HepG2 (cell line): Measurements from ENCODE around the gene TET3. TPM values are rescaled to one million over a fixed set of nuclear protein-coding genes. Genes with fewer than 3 reads are reported as not detected.

ENCODE experiments used
- ATAC-seq: fragments of 200-7000 bp; cut with Tn5 transposase; 3 replicates; pipeline ENCODE4 v1.9.1; 2020; ENCODE audit warnings: mild to moderate bottlenecking, moderate library complexity
- BruUV-seq: library from RNA; stranded (reverse); fragments of 400-500 nt; replicated peaks from 2 replicates; lab custom pipeline; 2021; lab: Mats Ljungman, UMichigan
- CTCF ChIA-PET: fragments of 300-600 bp; formaldehyde crosslinking; extraction: SDS; loops from one replicate; lab custom pipeline; 2021; ENCODE audit warnings: low total read pairs, inconsistent platforms, low intra/inter-chr PET ratio; lab: Yijun Ruan, JAX
- POLR2A ChIA-PET: fragments of 350-600 bp; sonication (Branson Sonifier 250); formaldehyde crosslinking; loops from one replicate; lab custom pipeline; 2020; ENCODE audit warnings: antibody characterized with exemption, inconsistent platforms; lab: Yijun Ruan, JAX
- DNase-seq: peaks from one replicate; pipeline ENCODE4 v3.0.0-alpha.2; 2015; ENCODE audit warnings: low spot score
- FAIRE-seq: peaks from 3 replicates; lab custom pipeline; 2011; peaks lifted over from hg19 to GRCh38; lab: Jason Lieb, UNC
- H2AFZ ChIP-seq: one replicate; pipeline ENCODE4 v1.6.1; 2011; ENCODE audit warnings: low read length, inconsistent platforms
- H3K27ac ChIP-seq: fragments of 300-600 bp; 3 replicates; pipeline ENCODE4 v1.8.0; 2011; ENCODE audit warnings: mixed run types, mild to moderate bottlenecking, mixed read lengths, low read length, inconsistent platforms; ENCODE audit not compliant: insufficient read depth; ENCODE audit errors: extremely low read length
- H3K27me3 ChIP-seq, 2 experiments: fragments of 200-600 bp in 1 of 2; 2 replicates in 1 of 2; 3 replicates in 1 of 2; pipeline versions ENCODE4 v1.6.0 to v1.8.0; 2011; ENCODE audit warnings: low read length in 2 of 2, mild to moderate bottlenecking in 2 of 2, moderate library complexity in 2 of 2, inconsistent platforms in 1 of 2; ENCODE audit not compliant: insufficient read depth in 2 of 2, control insufficient read depth in 1 of 2
- H3K36me3 ChIP-seq, 2 experiments: fragments of 200-600 bp in 1 of 2; replicated peaks in 1 of 2; 2 replicates in 1 of 2; 3 replicates in 1 of 2; pipeline versions ENCODE4 v1.5.1 to v1.8.0; 2011; ENCODE audit warnings: low read length in 2 of 2, inconsistent platforms in 1 of 2; ENCODE audit not compliant: insufficient read depth in 2 of 2, control insufficient read depth in 1 of 2
- H3K4me1 ChIP-seq: 2 replicates; pipeline ENCODE4 v1.5.1; 2012; ENCODE audit warnings: low read length, inconsistent platforms; ENCODE audit not compliant: insufficient read depth
- H3K4me2 ChIP-seq: 2 replicates; pipeline ENCODE4 v1.6.0; 2011; ENCODE audit warnings: low read depth, low read length, inconsistent platforms
- H3K4me3 ChIP-seq, 3 experiments: fragments of 200-600 bp in 1 of 3; sonication (generic), shearing (Covaris generic) in 1 of 3; replicated peaks in 1 of 3; 2 replicates each; pipeline ENCODE4 v1.5.1; 2011 to 2016; ENCODE audit warnings: low read length in 3 of 3, inconsistent platforms in 2 of 3, low read depth in 2 of 3, mild to moderate bottlenecking in 2 of 3, control low read depth in 1 of 3, mixed read lengths in 1 of 3; ENCODE audit not compliant: insufficient read depth in 1 of 3
- H3K79me2 ChIP-seq: one replicate; pipeline ENCODE4 v1.6.1; 2011; ENCODE audit warnings: low read length, inconsistent platforms; ENCODE audit not compliant: insufficient read depth
- H3K9ac ChIP-seq: 2 replicates; pipeline ENCODE4 v1.6.0; 2011; ENCODE audit warnings: mild to moderate bottlenecking, low read depth, low read length, inconsistent platforms; ENCODE audit not compliant: insufficient read depth
- H3K9me3 ChIP-seq: 2 replicates; pipeline ENCODE4 v1.5.1; 2012; ENCODE audit warnings: mild to moderate bottlenecking, low read length
- H4K20me1 ChIP-seq: 2 replicates; pipeline ENCODE4 v1.6.0; 2011; ENCODE audit warnings: inconsistent platforms, mild to moderate bottlenecking, low read length, moderate library complexity; ENCODE audit not compliant: insufficient read depth
- MLX ChIP-seq: IDR thresholded peaks from 2 replicates; pipeline ENCODE4 v1.6.1; 2016
- NR2C2 ChIP-seq: sonication (generic); formaldehyde crosslinking; IDR thresholded peaks from 2 replicates; pipeline ENCODE4 v1.4.0; 2020; ENCODE audit warnings: missing genetic modification reagents, mild to moderate bottlenecking, moderate library complexity, borderline replicate concordance
- POLR2AphosphoS5 ChIP-seq: IDR thresholded peaks from 2 replicates; pipeline ENCODE4 v1.6.1; 2012; ENCODE audit warnings: low read depth, low read length
- SIX4 ChIP-seq: sonication (generic); formaldehyde crosslinking; IDR thresholded peaks from 2 replicates; pipeline ENCODE4 v1.4.0; 2020; ENCODE audit warnings: missing genetic modification reagents
- ZNF44 ChIP-seq: sonication (generic); formaldehyde crosslinking; IDR thresholded peaks from 2 replicates; pipeline ENCODE4 v1.5.1; 2020; ENCODE audit warnings: mild to moderate bottlenecking, missing genetic modification reagents
- ZNF776 ChIP-seq: sonication (generic); formaldehyde crosslinking; IDR thresholded peaks from 2 replicates; pipeline ENCODE4 v1.4.0; 2020; ENCODE audit warnings: mild to moderate bottlenecking, missing genetic modification reagents
- in situ Hi-C: cut with HindIII; loops from 2 replicates; pipeline ENCODE4 v1.10.0; 2017; ENCODE audit warnings: low pct_unique_long_range_greater_than_20kb; ENCODE audit not compliant: extremely low pct_ligation_motif_present
- intact Hi-C: fragments of 100-400 bp; cut with micrococcal nuclease; formaldehyde crosslinking; loops from one replicate; pipeline ENCODE4 v1.10.0; 2022; ENCODE audit not compliant: unreplicated experiment
- polyA plus RNA-seq, 8 experiments: library from polyadenylated mRNA; depleted of rRNA in 3 of 8; stranded (reverse) in 7 of 8; unstranded in 1 of 8; fragments of >200 nt; fragmentation: Illumina TruSeq in 4 of 8; extraction: Trizol in 4 of 8; gene quantifications; 2 replicates each; pipeline versions ENCODE4 v1.2.1 to v1.2.3, GENCODE V29; 2011 to 2016; ENCODE audit warnings: low read depth in 4 of 8, missing spikeins in 1 of 8, mixed read lengths in 1 of 8; ENCODE audit not compliant: insufficient read depth in 1 of 8
- total RNA-seq, 5 experiments: library from RNA; depleted of rRNA; stranded (reverse); fragments of >200 nt; fragmentation: Illumina TruSeq; extraction: Trizol; gene quantifications; 2 replicates each; pipeline ENCODE4 v1.2.3, GENCODE V29; 2016; ENCODE audit warnings: low read depth in 1 of 5
- TF ChIP-seq, protein P1 (sequence below): sonication (generic); formaldehyde crosslinking; IDR thresholded peaks from 2 replicates; pipeline ENCODE4 v1.4.0; 2020; ENCODE audit warnings: missing genetic modification reagents
- TF ChIP-seq, protein P2 (sequence below): IDR thresholded peaks from 2 replicates; pipeline ENCODE4 v1.6.1; 2016; ENCODE audit warnings: control low read depth

The TET3 gene
- total and polyA plus RNA-seq, 2 of the 13 experiments (the other 11 are each of a cell fraction or from before 2014, with no cell fraction given) = 4.3 to 6.8 TPM

DNA sequence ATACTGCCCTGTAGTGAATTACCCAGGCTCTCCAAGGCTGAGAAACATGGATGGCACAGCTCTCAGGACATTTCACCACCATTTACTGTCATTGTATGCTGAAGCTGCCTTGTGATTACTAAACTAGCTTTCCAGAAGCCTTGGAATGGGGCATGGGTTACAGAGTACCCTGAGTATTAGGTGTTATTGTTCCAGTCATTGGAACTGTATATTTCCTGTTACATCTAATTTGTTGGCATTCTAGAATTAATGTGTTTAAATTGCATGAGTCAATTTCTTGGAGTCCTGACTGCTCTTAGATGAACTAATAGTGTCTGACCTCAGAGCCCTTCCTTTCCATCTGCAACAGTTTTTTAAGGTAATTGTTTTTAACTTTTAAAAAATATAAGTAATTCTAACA, 49.1 kb upstream of the TET3 start:
- in situ Hi-C loops (no loop called here), intact Hi-C loops (no loop called here)
- FAIRE-seq (no peak), ATAC-seq (no peak), DNase-seq (no peak)
- no TSS peak for BruUV-seq
- Histone ChIP-seq H2AFZ (no peak overlapping the region), H3K9ac (no peak overlapping the region), H3K27ac (no peak overlapping the region), H3K4me3 (no peak overlapping the region), H3K79me2 (peaks cover 72% of the 10 kb centered on the region), H4K20me1 (peaks cover 15% of the 10 kb centered on the region), H3K9me3 (no peaks in the 10 kb centered on the region), H3K27me3 (no peaks in the 10 kb centered on the region), H3K4me2 (no peak overlapping the region), H3K36me3 (peaks cover 16 to 65% of the 10 kb centered on the region in 2 experiments), H3K4me1 (0 out of 2 replicates have a peak, but pooled peaks cover 15% of the 10 kb centered on the region)
- ChIA-PET CTCF (no interaction called here), POLR2A (interaction anchor here (1.4 kb wide), 1 partner anchor 8 kb away, joined by 4 read pairs; no protein-coding TSS in a partner anchor)
- TF ChIP-seq, protein P1, sequence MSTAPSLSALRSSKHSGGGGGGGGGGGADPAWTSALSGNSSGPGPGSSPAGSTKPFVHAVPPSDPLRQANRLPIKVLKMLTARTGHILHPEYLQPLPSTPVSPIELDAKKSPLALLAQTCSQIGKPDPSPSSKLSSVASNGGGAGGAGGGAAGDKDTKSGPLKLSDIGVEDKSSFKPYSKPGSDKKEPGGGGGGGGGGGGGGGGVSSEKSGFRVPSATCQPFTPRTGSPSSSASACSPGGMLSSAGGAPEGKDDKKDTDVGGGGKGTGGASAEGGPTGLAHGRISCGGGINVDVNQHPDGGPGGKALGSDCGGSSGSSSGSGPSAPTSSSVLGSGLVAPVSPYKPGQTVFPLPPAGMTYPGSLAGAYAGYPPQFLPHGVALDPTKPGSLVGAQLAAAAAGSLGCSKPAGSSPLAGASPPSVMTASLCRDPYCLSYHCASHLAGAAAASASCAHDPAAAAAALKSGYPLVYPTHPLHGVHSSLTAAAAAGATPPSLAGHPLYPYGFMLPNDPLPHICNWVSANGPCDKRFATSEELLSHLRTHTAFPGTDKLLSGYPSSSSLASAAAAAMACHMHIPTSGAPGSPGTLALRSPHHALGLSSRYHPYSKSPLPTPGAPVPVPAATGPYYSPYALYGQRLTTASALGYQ (CRISPR knock-in tag) = no peak
- TF ChIP-seq MLX (CRISPR knock-in tag) (no peak), POLR2AphosphoS5 (0 out of 2 replicates have a peak, but pooled peaks have one; percentile 2), NR2C2 (CRISPR knock-in tag) (no peak), ZNF776 (CRISPR knock-in tag) (no peak), SIX4 (CRISPR knock-in tag) (no peak), ZNF44 (CRISPR knock-in tag) (no peak)
- TF ChIP-seq, protein P2, sequence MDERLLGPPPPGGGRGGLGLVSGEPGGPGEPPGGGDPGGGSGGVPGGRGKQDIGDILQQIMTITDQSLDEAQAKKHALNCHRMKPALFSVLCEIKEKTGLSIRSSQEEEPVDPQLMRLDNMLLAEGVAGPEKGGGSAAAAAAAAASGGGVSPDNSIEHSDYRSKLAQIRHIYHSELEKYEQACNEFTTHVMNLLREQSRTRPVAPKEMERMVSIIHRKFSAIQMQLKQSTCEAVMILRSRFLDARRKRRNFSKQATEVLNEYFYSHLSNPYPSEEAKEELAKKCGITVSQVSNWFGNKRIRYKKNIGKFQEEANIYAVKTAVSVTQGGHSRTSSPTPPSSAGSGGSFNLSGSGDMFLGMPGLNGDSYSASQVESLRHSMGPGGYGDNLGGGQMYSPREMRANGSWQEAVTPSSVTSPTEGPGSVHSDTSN (CRISPR knock-in tag) = no peak
